Measurements from ENCODE around the gene RNU6-9. TPM values are rescaled to one million over a fixed set of nuclear protein-coding genes. Genes with fewer than 3 reads are reported as not detected.

The RNU6-9 gene
- total RNA-seq, 3 donors from 2014 or later, result not detected

Other genes starting within 250 kb of the RNU6-9 start
- gene RNF126, start 230.3 kb upstream of the RNU6-9 start, total RNA-seq, result 100 to 1,000 TPM; 144 to 162 (median 147) TPM
- gene FSTL3, start 217.1 kb upstream of the RNU6-9 start, total RNA-seq, result 1 to 10 TPM; 8.0 to 9.9 (median 8.3) TPM
- under 1 TPM in 2 of 3 donors, not detected in 1; 0.87 to 0.94 TPM for gene PRSS57, start 198.0 kb upstream of the RNU6-9 start, total RNA-seq
- under 1 TPM; 0.26 to 0.61 (median 0.27) TPM for gene PALM, start 184.5 kb upstream of the RNU6-9 start, total RNA-seq
- gene MISP, start 142.4 kb upstream of the RNU6-9 start, total RNA-seq, result under 1 TPM in 1 of 3 donors, not detected in 2; 0.08 TPM
- gene PTBP1, start 96.0 kb upstream of the RNU6-9 start, total RNA-seq, result 1,000 to 10,000 TPM; 1,071 to 1,170 (median 1,104) TPM
- gene PLPPR3, start 71.5 kb upstream of the RNU6-9 start, total RNA-seq, result under 1 TPM in 1 of 3 donors, not detected in 2; 0.24 TPM
- gene AZU1, start 65.6 kb upstream of the RNU6-9 start, total RNA-seq, result not detected
- not detected for gene PRTN3, start 52.5 kb upstream of the RNU6-9 start, total RNA-seq
- not detected for gene ELANE, start 41.2 kb upstream of the RNU6-9 start, total RNA-seq
- 1 to 10 TPM in 2 of 3 donors, under 1 TPM in 1; 0.49 to 1.9 (median 1.1) TPM for gene CFD, start 33.8 kb upstream of the RNU6-9 start, total RNA-seq
- 10 to 100 TPM; 70.4 to 73.9 (median 73.6) TPM for gene MED16, start 297 bp upstream of the RNU6-9 start, total RNA-seq
- gene R3HDM4, start 19.7 kb downstream of the RNU6-9 start, total RNA-seq, result 10 to 100 TPM; 92.3 to 97.7 (median 96.3) TPM
- gene KISS1R, start 23.8 kb downstream of the RNU6-9 start, total RNA-seq, result 1 to 10 TPM; 2.9 to 5.1 (median 3.3) TPM
- 10 to 100 TPM in 1 of 3 donors, 1 to 10 TPM in 2; 7.3 to 13.2 (median 10.0) TPM for gene ARID3A, start 32.6 kb downstream of the RNU6-9 start, total RNA-seq
- 100 to 1,000 TPM; 163 to 217 (median 199) TPM for gene WDR18, start 90.9 kb downstream of the RNU6-9 start, total RNA-seq
- under 1 TPM; 0.05 to 0.19 (median 0.08) TPM for gene GRIN3B, start 106.9 kb downstream of the RNU6-9 start, total RNA-seq
- 100 to 1,000 TPM; 197 to 210 (median 204) TPM for gene TMEM259, start 127.6 kb downstream of the RNU6-9 start, total RNA-seq
- not detected for gene RNU6-2, start 128.0 kb downstream of the RNU6-9 start, total RNA-seq
- gene CNN2, start 133.1 kb downstream of the RNU6-9 start, total RNA-seq, result 10 to 100 TPM; 52.3 to 69.3 (median 57.8) TPM
- 1 to 10 TPM; 7.1 to 8.7 (median 8.6) TPM for gene ABCA7, start 146.6 kb downstream of the RNU6-9 start, total RNA-seq
- 100 to 1,000 TPM; 128 to 133 (median 133) TPM for gene ARHGAP45, start 173.7 kb downstream of the RNU6-9 start, total RNA-seq
- 100 to 1,000 TPM; 303 to 380 (median 323) TPM for gene POLR2E, start 201.9 kb downstream of the RNU6-9 start, total RNA-seq
- 100 to 1,000 TPM; 148 to 165 (median 162) TPM for gene GPX4, start 210.5 kb downstream of the RNU6-9 start, total RNA-seq